Measurements from ENCODE around the gene FCRL2. TPM values are rescaled to one million over a fixed set of nuclear protein-coding genes. Genes with fewer than 3 reads are reported as not detected.
"Not testable (repeated sequence)": the region's sequence is repeated elsewhere in the genome, so short reads cannot be mapped to it uniquely, and the experiment has no call there.

FCRL2 gene
- total RNA-seq, 1 donor from 2014 or later, result not detected

- no peak for DNase-seq (ENCODE audit: low spot score)
Measured at GRCh38 chr1:157753611-157754010, 23.3 kb downstream of the FCRL2 start.

- no peak for DNase-seq (ENCODE audit: low spot score)
Measured at GRCh38 chr1:157751283-157751682, 25.6 kb downstream of the FCRL2 start.

- DNase-seq (ENCODE audit: low spot score), result no peak
Measured at GRCh38 chr1:157748262-157748817, 28.6 kb downstream of the FCRL2 start.

GRCh38 chr1:157739229-157739901 is 37.6 kb downstream of the FCRL2 start:
- no peak for DNase-seq (ENCODE audit: low spot score)

- DNase-seq (ENCODE audit: low spot score), result not testable (repeated sequence)
Measured at GRCh38 chr1:157735991-157736390, 40.9 kb downstream of the FCRL2 start.

- no peak for DNase-seq (ENCODE audit: low spot score)
Measured at GRCh38 chr1:157734321-157734720, 42.6 kb downstream of the FCRL2 start.

- DNase-seq (ENCODE audit: low spot score), result no peak
Measured at GRCh38 chr1:157732755-157733154, 44.2 kb downstream of the FCRL2 start.

- no peak for DNase-seq (ENCODE audit: low spot score)
Measured at GRCh38 chr1:157725221-157725577, 51.7 kb downstream of the FCRL2 start.

- no peak for DNase-seq (ENCODE audit: low spot score)
Measured at GRCh38 chr1:157724537-157725220, 52.3 kb downstream of the FCRL2 start.

- no peak for DNase-seq (ENCODE audit: low spot score)
Measured at GRCh38 chr1:157723157-157723556, 53.8 kb downstream of the FCRL2 start.

GRCh38 chr1:157721985-157722384 is 54.9 kb downstream of the FCRL2 start:
- DNase-seq (ENCODE audit: low spot score), result no peak

- no peak for DNase-seq (ENCODE audit: low spot score)
Measured at GRCh38 chr1:157715736-157716135, 61.2 kb downstream of the FCRL2 start.

- no peak for DNase-seq (ENCODE audit: low spot score)
Measured at GRCh38 chr1:157711802-157712201, 65.1 kb downstream of the FCRL2 start.

- DNase-seq (ENCODE audit: low spot score), result no peak
Measured at GRCh38 chr1:157704878-157705277, 72.1 kb downstream of the FCRL2 start.

GRCh38 chr1:157703981-157704380 is 73.0 kb downstream of the FCRL2 start:
- DNase-seq (ENCODE audit: low spot score), result no peak

- DNase-seq (ENCODE audit: low spot score), result no peak
Measured at GRCh38 chr1:157702308-157702825, 74.6 kb downstream of the FCRL2 start.

- no peak for DNase-seq (ENCODE audit: low spot score)
Measured at GRCh38 chr1:157700732-157701131, 76.2 kb downstream of the FCRL2 start, which contains the start of gene FCRL3. Gene FCRL3, minus strand, starts transcription at chr1:157700769. Its CDS starts 280 bp downstream, at chr1:157700489.

- no peak for DNase-seq (ENCODE audit: low spot score)
Measured at GRCh38 chr1:157700305-157700704, 76.6 kb downstream of the FCRL2 start.

GRCh38 chr1:157697781-157698569 is 79.0 kb downstream of the FCRL2 start:
- DNase-seq (ENCODE audit: low spot score), result no peak

GRCh38 chr1:157696966-157697628 is 79.8 kb downstream of the FCRL2 start:
- DNase-seq (ENCODE audit: low spot score), result no peak

All from mesenteric fat pad (tissue), 1 donor.